Peyer's patch (tissue), 4 donors: ENCODE results near the gene ACAD11. TPM values are rescaled to one million over a fixed set of nuclear protein-coding genes. Genes with fewer than 3 reads are reported as not detected.

Experiments used
- DNase-seq, 3 donors: peaks; one replicate each; pipeline ENCODE4 v3.0.0-alpha.2; 2017 to 2019
- H3K27ac ChIP-seq, 4 donors: fragments of 200-600 bp; sonication (generic); one replicate each; pipeline ENCODE4 v1.5.1; 2016 to 2019
- H3K27me3 ChIP-seq, 2 donors: fragments of 200-600 bp; sonication (generic); one replicate each; pipeline ENCODE4 v1.5.1; 2019
- H3K36me3 ChIP-seq, 3 donors: fragments of 200-600 bp; sonication (generic); one replicate each; pipeline ENCODE4 v1.5.1; 2016 to 2019
- H3K4me1 ChIP-seq, 4 donors: fragments of 200-600 bp; sonication (generic); one replicate each; pipeline ENCODE4 v1.5.1; 2016 to 2019
- H3K4me3 ChIP-seq, 4 donors: fragments of 200-600 bp; sonication (generic); 1 replicate in 3 of 4; 2 replicates in 1 of 4; pipeline ENCODE4 v1.5.1; 2016 to 2019; ENCODE audit warnings: mild to moderate bottlenecking in 1 of 4
- H3K9me3 ChIP-seq, 4 donors: fragments of 200-600 bp; sonication (generic); one replicate each; pipeline ENCODE4 v1.5.1; 2016 to 2019; ENCODE audit warnings: mild to moderate bottlenecking in 1 of 4
- POLR2A ChIP-seq, 2 donors: fragments of 450-650 bp; IDR thresholded peaks; one replicate each; pipeline ENCODE4 v1.5.1; 2017; ENCODE audit warnings: antibody characterized with exemption in 2 of 2, mild to moderate bottlenecking in 2 of 2, moderate library complexity in 2 of 2
- total RNA-seq, 4 donors: library from RNA; depleted of rRNA; stranded (reverse); fragments of >200 nt; gene quantifications; one replicate each; pipeline ENCODE4 v1.1.0, GENCODE V29; 2016
- TF ChIP-seq, protein P1 (sequence below), 6 experiments: fragments of 450-650 bp in 4 of 6; fragments of 200-600 bp in 2 of 6; sonication (generic) in 1 of 6; IDR thresholded peaks; one replicate each; pipeline ENCODE4 v1.5.1; 2017 to 2019; ENCODE audit warnings: antibody characterized with exemption in 6 of 6, mild to moderate bottlenecking in 3 of 6, moderate library complexity in 1 of 6

The ACAD11 gene
- total RNA-seq, 4 donors from 2014 or later: 87.2 to 138 (median 114) TPM

DNA sequence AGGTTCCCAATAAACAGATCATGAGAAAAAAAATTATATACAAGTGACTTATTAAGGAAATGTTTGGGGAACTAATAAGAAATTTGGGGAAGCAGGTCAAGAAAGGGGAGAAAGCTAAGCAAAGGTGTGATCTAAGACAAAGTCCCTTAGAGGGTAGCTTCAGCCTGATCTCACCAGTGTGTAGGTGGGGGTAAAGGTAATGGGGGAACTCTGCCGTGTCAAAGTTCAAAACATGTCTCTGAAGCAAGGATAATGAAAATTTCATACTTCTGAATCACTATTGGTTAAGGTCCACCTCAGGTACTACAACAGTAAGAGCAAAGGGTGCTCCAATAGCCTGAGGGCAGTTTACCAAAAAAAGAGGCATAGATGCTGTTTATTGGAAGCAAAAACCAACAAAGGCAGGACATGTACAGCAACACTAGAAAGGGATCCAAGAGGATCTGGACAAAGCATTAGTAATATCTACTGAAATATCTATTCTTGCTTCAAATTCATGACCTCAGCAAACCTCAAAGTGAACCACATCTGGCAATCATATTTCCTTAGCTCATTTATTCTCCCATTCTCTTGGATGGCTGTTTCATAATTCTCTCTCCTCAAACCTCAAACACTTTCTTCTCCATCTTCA lies 6.9 kb downstream of the ACAD11 start:
- TF ChIP-seq, protein P1, sequence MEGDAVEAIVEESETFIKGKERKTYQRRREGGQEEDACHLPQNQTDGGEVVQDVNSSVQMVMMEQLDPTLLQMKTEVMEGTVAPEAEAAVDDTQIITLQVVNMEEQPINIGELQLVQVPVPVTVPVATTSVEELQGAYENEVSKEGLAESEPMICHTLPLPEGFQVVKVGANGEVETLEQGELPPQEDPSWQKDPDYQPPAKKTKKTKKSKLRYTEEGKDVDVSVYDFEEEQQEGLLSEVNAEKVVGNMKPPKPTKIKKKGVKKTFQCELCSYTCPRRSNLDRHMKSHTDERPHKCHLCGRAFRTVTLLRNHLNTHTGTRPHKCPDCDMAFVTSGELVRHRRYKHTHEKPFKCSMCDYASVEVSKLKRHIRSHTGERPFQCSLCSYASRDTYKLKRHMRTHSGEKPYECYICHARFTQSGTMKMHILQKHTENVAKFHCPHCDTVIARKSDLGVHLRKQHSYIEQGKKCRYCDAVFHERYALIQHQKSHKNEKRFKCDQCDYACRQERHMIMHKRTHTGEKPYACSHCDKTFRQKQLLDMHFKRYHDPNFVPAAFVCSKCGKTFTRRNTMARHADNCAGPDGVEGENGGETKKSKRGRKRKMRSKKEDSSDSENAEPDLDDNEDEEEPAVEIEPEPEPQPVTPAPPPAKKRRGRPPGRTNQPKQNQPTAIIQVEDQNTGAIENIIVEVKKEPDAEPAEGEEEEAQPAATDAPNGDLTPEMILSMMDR (IDR thresholded peaks at IDR 0.05): no peak
- TF ChIP-seq POLR2A (IDR thresholded peaks at IDR 0.05): no peak
- no peaks in the 10 kb centered on the region for H3K36me3 ChIP-seq
- no peaks in the 10 kb centered on the region for H3K9me3 ChIP-seq
- H3K4me3 ChIP-seq: no peak overlapping the region
- no peak for DNase-seq
- no peaks in the 10 kb centered on the region for H3K27me3 ChIP-seq
- peaks cover 0 to 24% (median 2%) of the 10 kb centered on the region in 4 donors for H3K4me1 ChIP-seq
- peak overlapping the region in 2 of 4 donors; percentile 14 to 37 for H3K27ac ChIP-seq

DNA sequence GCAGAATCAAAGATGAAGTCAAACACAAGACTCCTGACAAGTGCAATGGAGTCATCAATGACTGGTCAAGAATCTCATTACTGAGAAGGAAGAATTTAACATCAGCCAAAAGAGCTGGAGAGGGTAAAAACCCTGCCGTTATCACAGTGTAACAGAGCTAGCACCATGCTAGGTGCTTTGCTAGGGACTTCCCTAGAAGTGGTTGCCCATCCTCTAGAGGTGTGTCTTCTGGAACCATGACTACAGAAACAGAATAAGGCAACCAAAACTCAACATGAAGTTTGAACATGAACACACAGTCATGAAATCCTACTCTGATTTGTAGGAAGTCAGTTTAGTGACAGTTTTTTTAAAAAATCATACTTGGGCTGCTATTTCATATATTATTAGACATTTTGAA lies 9.5 kb downstream of the ACAD11 start:
- Histone ChIP-seq H3K36me3 (no peaks in the 10 kb centered on the region), H3K4me3 (no peak overlapping the region), H3K9me3 (no peaks in the 10 kb centered on the region), H3K4me1 (peaks cover 0 to 12% (median 2%) of the 10 kb centered on the region in 4 donors), H3K27ac (no peak overlapping the region), H3K27me3 (no peaks in the 10 kb centered on the region)
- TF ChIP-seq, protein P1 (IDR thresholded peaks at IDR 0.05): no peak
- no peak for TF ChIP-seq POLR2A (IDR thresholded peaks at IDR 0.05)
- DNase-seq: no peak

DNA sequence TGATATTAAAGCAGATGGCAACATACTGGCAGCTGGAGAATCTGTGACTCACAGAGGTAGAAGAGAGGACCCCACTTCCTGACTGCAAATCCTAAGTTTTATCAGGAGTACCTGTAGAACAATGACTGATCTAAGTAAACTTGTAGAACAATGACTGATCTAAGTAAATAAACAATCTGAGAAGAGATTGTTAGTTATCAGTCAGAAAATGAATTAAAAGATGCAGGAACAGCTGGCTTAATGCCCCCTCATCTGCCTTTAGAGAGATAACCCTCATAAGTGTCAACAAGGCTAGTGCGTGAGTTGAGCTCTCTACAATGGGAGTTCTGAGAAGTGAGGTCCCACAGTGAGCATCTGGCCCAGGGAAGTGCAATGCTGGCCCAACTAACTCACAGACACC lies 14.6 kb downstream of the ACAD11 start:
- TF ChIP-seq, protein P1 (IDR thresholded peaks at IDR 0.05): no peak
- TF ChIP-seq POLR2A (IDR thresholded peaks at IDR 0.05): no peak
- no peak for DNase-seq
- H3K4me1 ChIP-seq: no peaks in the 10 kb centered on the region
- peaks cover 0 to 11% (median 0%) of the 10 kb centered on the region in 3 donors for H3K36me3 ChIP-seq
- H3K27ac ChIP-seq: no peak overlapping the region
- H3K27me3 ChIP-seq: no peaks in the 10 kb centered on the region
- H3K4me3 ChIP-seq: no peak overlapping the region
- H3K9me3 ChIP-seq: no peaks in the 10 kb centered on the region

DNA sequence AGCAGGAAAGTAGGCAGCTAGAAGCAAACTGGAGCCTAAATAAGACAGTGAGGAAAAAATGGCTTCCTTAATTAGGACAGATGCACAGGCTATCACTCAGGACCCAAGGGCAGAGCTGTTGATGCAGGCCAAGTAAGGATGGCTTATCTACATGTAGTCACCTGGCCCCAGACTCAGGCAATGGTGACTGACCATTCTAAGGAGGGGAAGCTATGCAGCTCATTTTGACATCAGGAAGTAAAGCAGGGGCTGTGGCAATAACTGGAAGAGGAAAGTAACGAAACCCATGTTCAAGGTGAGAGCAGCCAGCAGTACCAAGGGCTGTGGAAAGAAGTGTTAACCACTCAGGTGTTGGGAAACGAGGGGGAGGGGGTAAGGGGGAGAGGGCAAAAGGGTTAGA lies 16.2 kb downstream of the ACAD11 start:
- TF ChIP-seq POLR2A (IDR thresholded peaks at IDR 0.05): no peak
- TF ChIP-seq, protein P1 (IDR thresholded peaks at IDR 0.05): no peak
- Histone ChIP-seq H3K27me3 (no peaks in the 10 kb centered on the region), H3K4me1 (no peaks in the 10 kb centered on the region), H3K9me3 (no peaks in the 10 kb centered on the region), H3K4me3 (no peak overlapping the region), H3K36me3 (peaks cover 0 to 20% (median 0%) of the 10 kb centered on the region in 3 donors), H3K27ac (no peak overlapping the region)
- no peak for DNase-seq

DNA sequence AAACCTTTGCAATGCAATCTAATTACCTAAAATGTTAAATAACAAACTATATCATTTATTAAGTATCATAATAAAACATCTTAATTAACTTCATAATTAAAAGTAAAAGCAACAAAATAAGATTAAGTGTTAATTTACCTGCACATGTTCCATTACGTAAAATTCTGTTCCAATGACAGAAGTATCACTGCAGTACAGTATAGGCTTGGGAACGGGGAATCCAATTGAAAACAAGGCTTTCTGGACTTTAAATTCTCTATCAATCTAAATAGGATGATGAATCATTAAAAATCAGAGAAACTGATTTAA lies 17.1 kb downstream of the ACAD11 start:
- no peak for DNase-seq
- peaks cover 0 to 26% (median 0%) of the 10 kb centered on the region in 3 donors for H3K36me3 ChIP-seq
- no peaks in the 10 kb centered on the region for H3K27me3 ChIP-seq
- TF ChIP-seq POLR2A (IDR thresholded peaks at IDR 0.05): no peak
- TF ChIP-seq, protein P1 (IDR thresholded peaks at IDR 0.05): peak in 1 of 6 experiments; percentile 6
- no peaks in the 10 kb centered on the region for H3K9me3 ChIP-seq
- H3K27ac ChIP-seq: no peak overlapping the region
- no peaks in the 10 kb centered on the region for H3K4me1 ChIP-seq
- H3K4me3 ChIP-seq: no peak overlapping the region
